ENCODE results near the gene GGPS1. TPM values are rescaled to one million over a fixed set of nuclear protein-coding genes. Genes with fewer than 3 reads are reported as not detected.

GGPS1 gene
- total RNA-seq, 1 experiment from 2014 or later: 17.4 TPM

DNA sequence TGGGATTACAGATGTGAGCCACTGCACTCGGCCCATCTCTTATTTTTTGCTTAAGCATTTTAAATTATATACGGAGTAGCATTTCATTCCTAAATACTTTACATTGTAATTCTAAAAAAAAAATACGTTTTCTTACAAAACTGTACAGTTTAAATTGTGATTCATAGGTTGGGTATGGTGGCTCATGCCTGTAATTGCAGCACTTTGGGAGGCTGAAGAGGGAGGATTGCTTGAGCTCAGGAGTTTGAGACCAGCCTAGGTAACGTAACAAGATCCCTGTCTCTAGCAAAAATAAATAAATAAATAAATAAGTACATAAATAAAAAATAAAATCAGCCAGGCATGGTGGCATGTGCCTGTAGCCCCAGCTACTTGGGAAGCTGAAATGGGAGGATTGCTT is 63.5 kb downstream of the GGPS1 start:
- H3K27ac ChIP-seq (ENCODE audit: low read length): no peak overlapping the region
- H3F3A ChIP-seq (ENCODE audit: low read length, unreplicated experiment): no peaks in the 10 kb centered on the region
- TF ChIP-seq EZH2phosphoT487 (IDR thresholded peaks at IDR 0.05; ENCODE audit: borderline replicate concordance, low read length): no peak
- TF ChIP-seq, protein P1, sequence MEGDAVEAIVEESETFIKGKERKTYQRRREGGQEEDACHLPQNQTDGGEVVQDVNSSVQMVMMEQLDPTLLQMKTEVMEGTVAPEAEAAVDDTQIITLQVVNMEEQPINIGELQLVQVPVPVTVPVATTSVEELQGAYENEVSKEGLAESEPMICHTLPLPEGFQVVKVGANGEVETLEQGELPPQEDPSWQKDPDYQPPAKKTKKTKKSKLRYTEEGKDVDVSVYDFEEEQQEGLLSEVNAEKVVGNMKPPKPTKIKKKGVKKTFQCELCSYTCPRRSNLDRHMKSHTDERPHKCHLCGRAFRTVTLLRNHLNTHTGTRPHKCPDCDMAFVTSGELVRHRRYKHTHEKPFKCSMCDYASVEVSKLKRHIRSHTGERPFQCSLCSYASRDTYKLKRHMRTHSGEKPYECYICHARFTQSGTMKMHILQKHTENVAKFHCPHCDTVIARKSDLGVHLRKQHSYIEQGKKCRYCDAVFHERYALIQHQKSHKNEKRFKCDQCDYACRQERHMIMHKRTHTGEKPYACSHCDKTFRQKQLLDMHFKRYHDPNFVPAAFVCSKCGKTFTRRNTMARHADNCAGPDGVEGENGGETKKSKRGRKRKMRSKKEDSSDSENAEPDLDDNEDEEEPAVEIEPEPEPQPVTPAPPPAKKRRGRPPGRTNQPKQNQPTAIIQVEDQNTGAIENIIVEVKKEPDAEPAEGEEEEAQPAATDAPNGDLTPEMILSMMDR (conservative IDR thresholded peaks at IDR 0.05; ENCODE audit: low read depth, low read length): no peak
- TF ChIP-seq EZH2 (IDR thresholded peaks at IDR 0.05; ENCODE audit: low read length, unreplicated experiment): no peak
- DNase-seq (no peak), ATAC-seq (no peak)
- no peaks in the 10 kb centered on the region for H3K4me1 ChIP-seq (ENCODE audit: insufficient read depth, low read length)
- H4K20me1 ChIP-seq (ENCODE audit: low read length): no peaks in the 10 kb centered on the region
- no TSS peak for BruUV-seq (replicated peaks)
- CTCF ChIA-PET: no interaction called here
- H3K4me3 ChIP-seq (ENCODE audit: low read length): no peak overlapping the region
- H3K4me2 ChIP-seq (ENCODE audit: low read length): no peak overlapping the region
- H3K79me2 ChIP-seq (ENCODE audit: low read length): 0 out of 2 replicates have a peak, but pooled peaks cover 15% of the 10 kb centered on the region
- no peaks in the 10 kb centered on the region for H3K27me3 ChIP-seq (ENCODE audit: low read length)
- no peak overlapping the region for H2AFZ ChIP-seq (ENCODE audit: low read length)
- H3K9me3 ChIP-seq (ENCODE audit: low read length): no peaks in the 10 kb centered on the region
- no peaks in the 10 kb centered on the region for H3K36me3 ChIP-seq (ENCODE audit: low read depth, low read length)
- intact Hi-C loops (cut with micrococcal nuclease): no loop called here
- H3K9ac ChIP-seq (ENCODE audit: low read length): no peak overlapping the region
- no peaks in the 10 kb centered on the region for H3K9me2 ChIP-seq (replicated peaks; ENCODE audit: low read length)
- POLR2A ChIA-PET (ENCODE audit: unreplicated experiment): no interaction called here

Other genes with a start within 250 kb of the GGPS1 start
- 45.2 and 48.0 TPM in 2 replicates for gene TOMM20, start 199.7 kb upstream of the GGPS1 start, total RNA-seq (2014; rRNA removed)
- 40.1 and 44.9 TPM in 2 replicates for gene RBM34, start 167.3 kb upstream of the GGPS1 start, total RNA-seq (2014; rRNA removed)
- 14.0 and 16.8 TPM in 2 replicates for gene ARID4B, start 391 bp upstream of the GGPS1 start, total RNA-seq (2014; rRNA removed)
- 31.8 and 41.0 TPM in 2 replicates for gene TBCE, start 38.9 kb downstream of the GGPS1 start, total RNA-seq (2014; rRNA removed)
- 26.4 and 27.3 TPM in 2 replicates for gene B3GALNT2, start 175.9 kb downstream of the GGPS1 start, total RNA-seq (2014; rRNA removed)